ENCODE results near the gene PGAM1.

DNA sequence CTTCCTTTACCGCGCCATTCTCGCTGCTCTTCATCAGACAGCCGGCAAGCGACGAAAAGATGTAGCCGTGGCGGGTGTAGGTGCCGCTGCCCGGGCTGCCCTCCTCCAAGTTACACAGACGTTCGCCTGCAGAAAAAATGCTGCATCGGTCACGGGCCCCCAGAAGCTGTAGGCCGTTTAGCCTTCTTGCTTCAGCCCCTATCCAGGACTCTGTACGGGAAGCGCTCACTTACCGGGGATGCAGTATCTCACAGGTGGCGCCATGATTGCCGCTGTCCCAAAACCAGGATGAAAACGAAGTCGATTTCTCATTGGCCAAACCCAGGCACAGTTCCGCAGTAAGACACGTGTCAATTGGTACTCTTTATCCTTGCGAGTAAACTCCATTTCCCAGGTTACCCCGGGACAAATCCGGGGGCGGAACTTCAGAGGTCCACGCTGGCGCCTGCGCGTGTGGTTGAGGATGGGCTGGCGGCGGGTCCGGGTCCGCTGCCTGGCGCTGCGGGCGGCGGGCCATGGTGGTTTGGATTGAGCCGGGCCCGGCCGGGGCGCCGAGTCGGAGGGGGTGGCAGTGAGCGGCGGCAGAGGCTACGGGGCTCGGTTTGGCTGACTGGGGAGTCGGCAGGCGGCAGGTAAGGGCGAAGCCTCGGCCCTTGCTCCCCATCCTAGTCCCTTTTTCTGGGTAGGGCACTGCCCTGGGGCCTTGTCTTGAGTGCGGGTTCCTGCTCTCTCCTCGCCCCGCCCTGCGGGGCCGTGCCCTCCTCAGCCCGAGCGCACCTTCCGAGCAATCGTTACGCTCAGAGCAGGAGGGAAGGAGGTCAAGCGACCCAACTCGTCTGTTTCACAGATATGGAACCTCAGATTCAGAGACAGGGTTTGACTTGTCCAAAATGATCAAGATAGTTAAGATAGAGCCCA, 20.0 kb downstream of the PGAM1 start, which contains the start of the genes EXOSC1 and ZDHHC16:
- peak; percentile 83 for TF ChIP-seq POLR2A (IDR thresholded peaks at IDR 0.05; ENCODE audit: extremely low read depth, insufficient read length)
- TF ChIP-seq, protein P1, sequence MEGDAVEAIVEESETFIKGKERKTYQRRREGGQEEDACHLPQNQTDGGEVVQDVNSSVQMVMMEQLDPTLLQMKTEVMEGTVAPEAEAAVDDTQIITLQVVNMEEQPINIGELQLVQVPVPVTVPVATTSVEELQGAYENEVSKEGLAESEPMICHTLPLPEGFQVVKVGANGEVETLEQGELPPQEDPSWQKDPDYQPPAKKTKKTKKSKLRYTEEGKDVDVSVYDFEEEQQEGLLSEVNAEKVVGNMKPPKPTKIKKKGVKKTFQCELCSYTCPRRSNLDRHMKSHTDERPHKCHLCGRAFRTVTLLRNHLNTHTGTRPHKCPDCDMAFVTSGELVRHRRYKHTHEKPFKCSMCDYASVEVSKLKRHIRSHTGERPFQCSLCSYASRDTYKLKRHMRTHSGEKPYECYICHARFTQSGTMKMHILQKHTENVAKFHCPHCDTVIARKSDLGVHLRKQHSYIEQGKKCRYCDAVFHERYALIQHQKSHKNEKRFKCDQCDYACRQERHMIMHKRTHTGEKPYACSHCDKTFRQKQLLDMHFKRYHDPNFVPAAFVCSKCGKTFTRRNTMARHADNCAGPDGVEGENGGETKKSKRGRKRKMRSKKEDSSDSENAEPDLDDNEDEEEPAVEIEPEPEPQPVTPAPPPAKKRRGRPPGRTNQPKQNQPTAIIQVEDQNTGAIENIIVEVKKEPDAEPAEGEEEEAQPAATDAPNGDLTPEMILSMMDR (IDR thresholded peaks at IDR 0.05; ENCODE audit: low read depth, low read length) = no peak
- TF ChIP-seq MYC (IDR thresholded peaks at IDR 0.05; ENCODE audit: low read depth, low read length) = peak; percentile 88
- TF ChIP-seq, protein P2, sequence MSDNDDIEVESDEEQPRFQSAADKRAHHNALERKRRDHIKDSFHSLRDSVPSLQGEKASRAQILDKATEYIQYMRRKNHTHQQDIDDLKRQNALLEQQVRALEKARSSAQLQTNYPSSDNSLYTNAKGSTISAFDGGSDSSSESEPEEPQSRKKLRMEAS (IDR thresholded peaks at IDR 0.05; ENCODE audit: low read depth, low read length) = peak; percentile 99
